ENCODE results near the gene OR7E24. TPM values are rescaled to one million over a fixed set of nuclear protein-coding genes. Genes with fewer than 3 reads are reported as not detected.
"Not testable (repeated sequence)": the region's sequence is repeated elsewhere in the genome, so short reads cannot be mapped to it uniquely, and the experiment has no call there.

The OR7E24 gene
- total RNA-seq, result not detected

GRCh38 chr19:9250630-9251029, at the start of gene OR7E24:
TSS of gene OR7E24 (plus strand) at chr19:9250930. CDS start at chr19:9251044, 114 bp downstream.
- ATAC-seq (no peak), DNase-seq (no peak)
- no peak within 1 kb of the TSS for H3K27ac ChIP-seq
- H3K36me3 ChIP-seq, result no peaks in the 10 kb centered on the region
- H3K27me3 ChIP-seq, result no peaks in the 10 kb centered on the region
- in situ Hi-C loops (cut with MboI; ENCODE audit: low sequenced_read_pairs in 4 of 4) (no loop called here), intact Hi-C loops (cut with DNase I; ENCODE audit: low total_unique reads) (no loop called here)
- TF ChIP-seq CTCF (IDR thresholded peaks at IDR 0.05 in 4 of 5, conservative IDR thresholded peaks at IDR 0.05 in 1 of 5) (no peak), POLR2A (IDR thresholded peaks at IDR 0.05) (no peak)
- no peaks in the 10 kb centered on the region for H3K4me1 ChIP-seq
- no peaks in the 10 kb centered on the region for H3K9me3 ChIP-seq
- no peak within 1 kb of the TSS for H3K4me3 ChIP-seq

- Histone ChIP-seq H3K27me3 (peaks cover 0 to 2% (median 0%) of the 10 kb centered on the region in 3 donors), H3K4me1 (no peaks in the 10 kb centered on the region), H3K36me3 (no peaks in the 10 kb centered on the region), H3K9me3 (no peaks in the 10 kb centered on the region), H3K27ac (no peak overlapping the region), H3K4me3 (peak overlapping the region; percentile 18 to 38 (median 35))
- DNase-seq (peak; percentile 10 to 42), ATAC-seq (no peak)
- intact Hi-C loops (cut with DNase I; ENCODE audit: low total_unique reads) (loop anchor here (1.0 kb wide), 1 partner anchor 591 kb away; no protein-coding TSS in a partner anchor), in situ Hi-C loops (cut with MboI; ENCODE audit: low sequenced_read_pairs in 4 of 4) (loop anchor here in 3 of 4 donors (10.0 to 25.0 kb wide), 2 partner anchors 582 to 589 kb away; no protein-coding TSS in a partner anchor)
- TF ChIP-seq POLR2A (IDR thresholded peaks at IDR 0.05) (no peak), CTCF (IDR thresholded peaks at IDR 0.05 in 4 of 5, conservative IDR thresholded peaks at IDR 0.05 in 1 of 5) (peak; percentile 41 to 83 (median 63))
These were observed 45.1 kb upstream of the OR7E24 start for GRCh38 chr19:9205501-9206113.

- Histone ChIP-seq H3K36me3 (no peaks in the 10 kb centered on the region), H3K27ac (no peak within 1 kb of the TSS), H3K4me3 (no peak within 1 kb of the TSS), H3K9me3 (no peaks in the 10 kb centered on the region), H3K27me3 (no peaks in the 10 kb centered on the region), H3K4me1 (no peaks in the 10 kb centered on the region)
- in situ Hi-C loops (cut with MboI; ENCODE audit: low sequenced_read_pairs in 4 of 4) (loop anchor here in 1 of 4 donors (25.0 kb wide), 1 partner anchor 568 kb away; no protein-coding TSS in a partner anchor), intact Hi-C loops (cut with DNase I; ENCODE audit: low total_unique reads) (no loop called here)
- TF ChIP-seq CTCF (IDR thresholded peaks at IDR 0.05 in 4 of 5, conservative IDR thresholded peaks at IDR 0.05 in 1 of 5), result no peak
- no peak for TF ChIP-seq POLR2A (IDR thresholded peaks at IDR 0.05)
- no peak for DNase-seq
- ATAC-seq, result no peak
These were observed 31.2 kb upstream of the OR7E24 start, which contains the start of gene OR7D4 for GRCh38 chr19:9219489-9219888. TSS of gene OR7D4 (minus strand) at chr19:9219589. CDS start at chr19:9214837, 4,752 bp downstream.

GRCh38 chr19:9251236-9251635, 506 bp downstream of the OR7E24 start:
- no peaks in the 10 kb centered on the region for H3K4me1 ChIP-seq
- H3K27ac ChIP-seq, result no peak overlapping the region
- H3K9me3 ChIP-seq, result no peaks in the 10 kb centered on the region
- no peak overlapping the region for H3K4me3 ChIP-seq
- ATAC-seq (no peak), DNase-seq (no peak)
- H3K27me3 ChIP-seq, result no peaks in the 10 kb centered on the region
- H3K36me3 ChIP-seq, result no peaks in the 10 kb centered on the region
- TF ChIP-seq CTCF (IDR thresholded peaks at IDR 0.05 in 4 of 5, conservative IDR thresholded peaks at IDR 0.05 in 1 of 5) (no peak), POLR2A (IDR thresholded peaks at IDR 0.05) (no peak)
- in situ Hi-C loops (cut with MboI; ENCODE audit: low sequenced_read_pairs in 4 of 4), result no loop called here
- intact Hi-C loops (cut with DNase I; ENCODE audit: low total_unique reads), result no loop called here

GRCh38 chr19:9283485-9283884, 32.8 kb downstream of the OR7E24 start:
- H3K9me3 ChIP-seq; in situ Hi-C loops (cut with MboI; ENCODE audit: low sequenced_read_pairs in 4 of 4); H3K4me3 ChIP-seq; H3K27ac ChIP-seq; DNase-seq; ATAC-seq; intact Hi-C loops (cut with DNase I; ENCODE audit: low total_unique reads); H3K4me1 ChIP-seq; H3K36me3 ChIP-seq; H3K27me3 ChIP-seq: not testable (repeated sequence)
